IMR-90 (cell line): ENCODE measurements around the gene PLOD3.

Source experiments
- CEBPB ChIP-seq: IDR thresholded peaks from 2 replicates; pipeline ENCODE4 v1.6.1; 2012; ENCODE audit warnings: low read depth, low read length, improper control_type of control experiment
- RAD21 ChIP-seq: IDR thresholded peaks from 2 replicates; pipeline ENCODE4 v1.6.1; 2012; ENCODE audit warnings: low read length, improper control_type of control experiment

DNA sequence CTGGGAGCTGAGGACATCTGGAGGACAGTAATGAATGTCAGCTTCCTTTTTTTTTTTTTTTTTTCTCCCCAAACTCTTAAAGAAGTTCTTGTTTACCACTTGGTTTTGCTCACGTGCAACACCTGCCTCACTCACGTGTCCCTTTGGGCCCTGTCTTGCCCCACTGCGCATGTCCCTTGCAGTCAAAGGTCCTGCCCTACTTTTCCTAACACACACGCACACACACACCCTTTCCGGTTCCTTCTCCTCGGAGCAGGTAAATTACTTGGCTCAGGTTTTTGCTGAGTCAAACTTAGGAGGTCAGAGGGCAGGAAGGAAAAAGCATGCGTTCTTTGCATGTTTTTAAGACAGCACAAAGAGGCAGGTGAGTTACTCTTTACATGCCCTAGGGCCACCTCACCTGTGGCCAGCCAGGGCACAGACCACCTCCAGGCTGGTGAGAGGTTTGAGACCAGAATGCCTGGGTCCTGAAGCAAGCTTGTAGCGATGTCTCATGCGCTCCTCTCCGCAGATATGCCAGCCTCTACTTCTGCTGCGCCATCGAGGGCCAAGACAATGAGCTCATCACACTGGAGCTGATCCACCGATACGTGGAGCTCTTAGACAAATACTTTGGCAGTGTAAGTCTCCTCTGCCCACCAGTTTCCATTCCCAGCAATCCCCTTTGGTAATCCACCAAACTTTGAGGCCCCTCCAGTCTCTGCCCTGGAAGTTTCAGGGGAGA, 60.4 kb downstream of the PLOD3 start:
- TF ChIP-seq RAD21 (no peak), CEBPB (no peak)
